Neural progenitor cell (in vitro differentiated cells): ENCODE results near the gene MYL7. TPM values are rescaled to one million over a fixed set of nuclear protein-coding genes. Genes with fewer than 3 reads are reported as not detected.

ENCODE experiments used
- DNase-seq: peaks from one replicate; pipeline ENCODE4 v3.0.0-alpha.2; 2016; ENCODE audit warnings: low spot score
- H2AFZ ChIP-seq: fragments of 200-600 bp; sonication (generic); replicated peaks from 2 replicates; pipeline ENCODE4 v1.6.1; 2016; ENCODE audit warnings: antibody characterized with exemption
- H3F3A ChIP-seq: fragments of 200-600 bp; sonication (generic); 2 replicates; pipeline ENCODE4 v1.6.1; 2016; ENCODE audit warnings: antibody characterized with exemption, low read depth
- H3K27ac ChIP-seq: fragments of 200-600 bp; sonication (generic); 2 replicates; pipeline ENCODE4 v1.5.1; 2016; ENCODE audit warnings: mild to moderate bottlenecking
- H3K27me3 ChIP-seq: fragments of 200-600 bp; sonication (generic); 2 replicates; pipeline ENCODE4 v1.6.1; 2016; ENCODE audit warnings: mild to moderate bottlenecking, moderate library complexity
- H3K36me3 ChIP-seq: fragments of 200-600 bp; sonication (generic); 2 replicates; pipeline ENCODE4 v1.5.1; 2016
- H3K4me1 ChIP-seq: fragments of 200-600 bp; sonication (generic); 2 replicates; pipeline ENCODE4 v1.6.1; 2016; ENCODE audit warnings: mixed run types
- H3K4me2 ChIP-seq: fragments of 200-600 bp; sonication (generic); 2 replicates; pipeline ENCODE4 v1.6.1; 2016
- H3K4me3 ChIP-seq: fragments of 200-600 bp; sonication (generic); 2 replicates; pipeline ENCODE4 v1.5.1; 2016
- H3K79me2 ChIP-seq: fragments of 200-600 bp; sonication (generic); 2 replicates; pipeline ENCODE4 v1.6.1; 2016; ENCODE audit warnings: low read depth
- H3K9ac ChIP-seq: fragments of 200-600 bp; sonication (generic); 2 replicates; pipeline ENCODE4 v1.6.1; 2016
- H3K9me3 ChIP-seq: fragments of 200-600 bp; sonication (generic); 2 replicates; pipeline ENCODE4 v1.5.1; 2016; ENCODE audit warnings: low read depth
- H4K20me1 ChIP-seq: fragments of 200-600 bp; sonication (generic); 2 replicates; pipeline ENCODE4 v1.6.1; 2016; ENCODE audit warnings: low read depth
- H3K27ac Mint-ChIP-seq: 3 replicates; pipeline ENCODE4 v1.8.0; 2021; ENCODE audit warnings: mixed read lengths
- H3K27me3 Mint-ChIP-seq: 2 replicates; pipeline ENCODE4 v1.8.0; 2022; ENCODE audit warnings: low read depth, mild to moderate bottlenecking, inconsistent platforms, moderate library complexity, mixed read lengths; ENCODE audit not compliant: insufficient read depth
- H3K36me3 Mint-ChIP-seq: 3 replicates; pipeline ENCODE4 v1.8.0; 2021; ENCODE audit warnings: mixed read lengths
- H3K4me1 Mint-ChIP-seq: 3 replicates; pipeline ENCODE4 v1.8.0; 2021; ENCODE audit warnings: mixed read lengths
- H3K4me3 Mint-ChIP-seq: 3 replicates; pipeline ENCODE4 v1.8.0; 2021; ENCODE audit warnings: mild to moderate bottlenecking, moderate library complexity, mixed read lengths
- H3K9me3 Mint-ChIP-seq: 3 replicates; pipeline ENCODE4 v1.8.0; 2020; ENCODE audit warnings: mixed read lengths
- EZH2 ChIP-seq: fragments of 200-600 bp; sonication (generic); IDR thresholded peaks from 2 replicates; pipeline ENCODE4 v1.6.1; 2017; ENCODE audit warnings: antibody characterized with exemption, mild to moderate bottlenecking, moderate library complexity
- EZH2phosphoT487 ChIP-seq: fragments of 200-600 bp; sonication (generic); IDR thresholded peaks from 2 replicates; pipeline ENCODE4 v1.6.1; 2017; ENCODE audit warnings: antibody characterized with exemption
- total RNA-seq: library from RNA; depleted of rRNA; stranded (reverse); fragments of >200 nt; gene quantifications from 2 replicates; pipeline ENCODE4 v1.2.3, GENCODE V29; 2015; ENCODE audit warnings: low replicate concordance
- TF ChIP-seq, protein P1 (sequence below): fragments of 200-600 bp; sonication (generic); IDR thresholded peaks from 2 replicates; pipeline ENCODE4 v1.5.1; 2017; ENCODE audit warnings: antibody characterized with exemption, mild to moderate bottlenecking

Gene MYL7
- total RNA-seq, 1 donor from 2014 or later: not detected

DNA sequence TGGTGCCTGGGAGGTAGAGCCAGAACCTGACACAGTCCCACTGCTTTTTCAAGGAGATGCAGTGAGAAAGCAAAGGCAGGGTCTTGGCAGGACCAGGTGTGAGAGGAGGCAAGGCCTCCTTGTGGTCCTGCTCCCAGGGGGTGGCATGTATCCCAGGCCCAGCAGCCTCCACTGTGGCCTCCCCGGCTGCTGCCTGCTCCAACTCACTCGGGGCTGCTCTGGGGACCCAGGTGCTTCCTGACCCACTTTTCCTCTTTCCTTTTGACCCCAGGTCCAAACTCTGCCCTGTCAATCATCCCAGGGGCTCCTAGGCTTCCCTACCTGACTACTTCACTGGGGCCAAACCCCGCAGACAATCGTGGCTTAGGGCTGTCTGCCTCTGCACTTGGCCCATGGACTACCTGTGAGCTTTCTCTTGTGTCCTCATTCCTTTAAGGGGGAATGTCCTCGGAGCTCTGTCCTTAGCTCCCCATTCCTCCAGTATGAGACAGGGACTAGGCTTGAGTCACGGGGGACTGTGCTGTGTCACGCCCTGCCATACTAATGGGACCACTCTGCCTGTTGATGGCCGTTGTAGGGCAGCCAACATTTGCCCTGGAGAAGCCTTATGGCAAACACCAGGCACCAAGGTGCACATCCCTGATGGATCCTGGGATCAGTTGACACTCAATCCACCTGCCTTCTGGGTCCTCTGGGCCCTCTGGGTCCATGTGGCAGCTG is 38.1 kb downstream of the MYL7 start:
- Histone ChIP-seq H3K9me3 (no peaks in the 10 kb centered on the region), H3K4me1 (no peaks in the 10 kb centered on the region), H3K36me3 (no peaks in the 10 kb centered on the region), H3K4me3 (no peak overlapping the region), H4K20me1 (peaks cover 4% of the 10 kb centered on the region), H3K27me3 (peaks cover 44% of the 10 kb centered on the region), H3K79me2 (no peaks in the 10 kb centered on the region), H2AFZ (no peak overlapping the region), H3K4me2 (no peak overlapping the region), H3K27ac (no peak overlapping the region), H3K9ac (no peak overlapping the region), H3F3A (peaks cover 5% of the 10 kb centered on the region)
- H3K36me3 Mint-ChIP-seq: peaks cover 3% of the 10 kb centered on the region
- no peak for TF ChIP-seq EZH2phosphoT487
- TF ChIP-seq, protein P1, sequence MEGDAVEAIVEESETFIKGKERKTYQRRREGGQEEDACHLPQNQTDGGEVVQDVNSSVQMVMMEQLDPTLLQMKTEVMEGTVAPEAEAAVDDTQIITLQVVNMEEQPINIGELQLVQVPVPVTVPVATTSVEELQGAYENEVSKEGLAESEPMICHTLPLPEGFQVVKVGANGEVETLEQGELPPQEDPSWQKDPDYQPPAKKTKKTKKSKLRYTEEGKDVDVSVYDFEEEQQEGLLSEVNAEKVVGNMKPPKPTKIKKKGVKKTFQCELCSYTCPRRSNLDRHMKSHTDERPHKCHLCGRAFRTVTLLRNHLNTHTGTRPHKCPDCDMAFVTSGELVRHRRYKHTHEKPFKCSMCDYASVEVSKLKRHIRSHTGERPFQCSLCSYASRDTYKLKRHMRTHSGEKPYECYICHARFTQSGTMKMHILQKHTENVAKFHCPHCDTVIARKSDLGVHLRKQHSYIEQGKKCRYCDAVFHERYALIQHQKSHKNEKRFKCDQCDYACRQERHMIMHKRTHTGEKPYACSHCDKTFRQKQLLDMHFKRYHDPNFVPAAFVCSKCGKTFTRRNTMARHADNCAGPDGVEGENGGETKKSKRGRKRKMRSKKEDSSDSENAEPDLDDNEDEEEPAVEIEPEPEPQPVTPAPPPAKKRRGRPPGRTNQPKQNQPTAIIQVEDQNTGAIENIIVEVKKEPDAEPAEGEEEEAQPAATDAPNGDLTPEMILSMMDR: no peak
- no peak for TF ChIP-seq EZH2
- H3K4me3 Mint-ChIP-seq: peak overlapping the region; percentile 77
- DNase-seq: no peak
- peaks cover 32% of the 10 kb centered on the region for H3K4me1 Mint-ChIP-seq
- H3K27me3 Mint-ChIP-seq: peaks cover 10% of the 10 kb centered on the region
- no peaks in the 10 kb centered on the region for H3K9me3 Mint-ChIP-seq
- no peak overlapping the region for H3K27ac Mint-ChIP-seq

DNA sequence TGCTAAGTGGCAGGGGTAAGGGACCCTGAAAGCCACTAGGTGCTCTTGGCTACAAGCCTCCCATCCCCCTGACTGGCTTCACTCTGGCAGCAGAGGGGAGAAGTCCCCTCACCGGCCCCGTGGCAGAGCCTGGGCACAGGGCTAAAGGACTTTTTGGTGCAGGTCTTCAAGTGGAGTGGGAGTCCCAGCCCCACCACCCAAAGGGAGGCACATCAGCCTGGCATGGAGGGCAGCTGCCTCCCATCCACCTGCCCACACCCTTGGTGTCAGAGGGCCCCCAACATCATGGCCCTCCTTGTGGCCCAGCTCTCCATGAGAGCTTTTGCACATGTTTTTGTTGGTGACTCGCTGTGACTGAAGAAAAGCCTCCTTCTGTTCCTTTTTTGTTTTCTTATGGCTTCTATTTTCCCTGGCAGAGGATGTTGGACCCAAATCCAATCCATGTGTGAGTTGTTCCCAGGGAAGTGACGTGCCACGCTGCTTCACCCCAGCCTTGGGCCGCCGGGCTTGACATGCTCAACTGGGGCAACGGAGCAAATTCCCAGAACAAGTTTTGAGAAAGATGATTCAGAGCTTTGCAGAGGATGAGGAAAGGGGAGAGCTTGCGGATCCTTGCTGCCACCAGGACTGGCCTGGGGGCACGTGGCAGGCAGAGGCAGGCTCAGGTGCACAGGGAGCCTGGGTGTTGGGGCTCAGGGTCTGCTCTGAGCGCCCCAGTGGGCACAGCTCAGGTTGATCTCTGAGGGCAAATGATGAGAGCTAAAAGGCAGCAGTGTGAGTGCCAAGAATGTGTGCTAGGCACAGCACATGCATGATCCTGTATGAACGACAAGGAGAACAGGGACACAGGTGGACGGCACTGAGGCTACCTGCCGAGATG is 38.9 kb downstream of the MYL7 start:
- Histone ChIP-seq H3K9me3 (no peaks in the 10 kb centered on the region), H3K79me2 (no peaks in the 10 kb centered on the region), H3K4me1 (no peaks in the 10 kb centered on the region), H3K4me2 (no peak overlapping the region), H3K27me3 (peaks cover 44% of the 10 kb centered on the region), H3K27ac (no peak overlapping the region), H4K20me1 (peaks cover 4% of the 10 kb centered on the region), H3K4me3 (no peak overlapping the region), H2AFZ (no peak overlapping the region), H3K36me3 (no peaks in the 10 kb centered on the region), H3K9ac (no peak overlapping the region), H3F3A (peaks cover 5% of the 10 kb centered on the region)
- TF ChIP-seq, protein P1: no peak
- TF ChIP-seq EZH2 (no peak), EZH2phosphoT487 (no peak)
- DNase-seq: no peak
- Mint-ChIP-seq H3K9me3 (no peaks in the 10 kb centered on the region), H3K36me3 (peaks cover 3% of the 10 kb centered on the region), H3K4me3 (peak overlapping the region; percentile 77), H3K4me1 (peaks cover 32% of the 10 kb centered on the region), H3K27ac (peak overlapping the region; percentile 87), H3K27me3 (peaks cover 10% of the 10 kb centered on the region)

DNA sequence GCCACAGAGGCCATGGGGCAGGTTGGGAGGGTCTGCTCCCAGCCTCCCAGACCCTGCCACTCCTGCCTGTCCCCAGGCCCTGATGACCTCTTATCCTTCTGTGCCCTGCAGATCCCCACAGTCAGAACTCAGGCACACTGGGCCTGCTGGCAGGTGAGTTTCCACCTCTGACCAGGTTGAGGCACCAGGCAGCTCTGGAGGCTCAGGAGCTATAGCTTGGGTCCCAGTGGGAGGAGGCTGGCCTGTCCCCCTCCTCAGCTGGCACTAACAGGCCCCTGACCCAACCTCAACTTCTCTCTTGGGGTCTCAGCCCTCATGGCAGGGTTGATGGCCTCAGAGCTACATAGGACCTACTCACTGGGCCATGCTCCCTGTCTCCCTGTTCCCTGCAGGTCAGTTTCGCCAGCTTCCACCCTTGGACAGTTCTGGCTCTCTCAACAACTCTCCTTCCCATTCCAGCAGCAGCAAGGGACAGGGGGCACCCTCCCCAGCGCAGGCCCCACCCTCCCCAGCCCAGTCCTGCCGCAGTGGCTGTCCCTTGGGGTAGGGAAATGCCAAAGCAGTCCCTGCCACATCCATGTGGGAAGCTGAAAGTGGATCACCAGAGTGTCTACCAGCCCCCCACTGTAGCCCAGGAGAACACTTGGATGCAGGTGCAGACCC is 39.7 kb downstream of the MYL7 start:
- Histone ChIP-seq H3F3A (peaks cover 5% of the 10 kb centered on the region), H3K4me2 (no peak overlapping the region), H3K9ac (no peak overlapping the region), H3K9me3 (no peaks in the 10 kb centered on the region), H4K20me1 (peaks cover 4% of the 10 kb centered on the region), H2AFZ (no peak overlapping the region), H3K36me3 (no peaks in the 10 kb centered on the region), H3K27ac (no peak overlapping the region), H3K79me2 (no peaks in the 10 kb centered on the region), H3K4me3 (no peak overlapping the region), H3K4me1 (no peaks in the 10 kb centered on the region), H3K27me3 (peaks cover 44% of the 10 kb centered on the region)
- Mint-ChIP-seq H3K27me3 (peaks cover 10% of the 10 kb centered on the region), H3K9me3 (no peaks in the 10 kb centered on the region), H3K27ac (no peak overlapping the region), H3K4me3 (no peak overlapping the region), H3K36me3 (peaks cover 3% of the 10 kb centered on the region), H3K4me1 (peaks cover 32% of the 10 kb centered on the region)
- TF ChIP-seq, protein P1: no peak
- TF ChIP-seq EZH2phosphoT487: no peak
- TF ChIP-seq EZH2: no peak
- no peak for DNase-seq
